ENCODE results near the gene ELL2.

Gene ELL2

GRCh38 chr5:95961617-95962474 lies at the start of gene ELL2:
TSS of gene ELL2 (minus strand) at chr5:95961851. CDS start at chr5:95961721, 130 bp downstream.
- peak; percentile 100 for DNase-seq (ENCODE audit: low spot score)

GRCh38 chr5:96008987-96009647 lies 47.5 kb upstream of the ELL2 start:
- DNase-seq (ENCODE audit: low spot score) = peak; percentile 28

- no peak for DNase-seq (ENCODE audit: low spot score)
Observed at GRCh38 chr5:96008487-96008886, 46.8 kb upstream of the ELL2 start.

- no peak for DNase-seq (ENCODE audit: low spot score)
Observed at GRCh38 chr5:96007051-96007450, 45.4 kb upstream of the ELL2 start.

- no peak for DNase-seq (ENCODE audit: low spot score)
Observed at GRCh38 chr5:96006291-96006690, 44.6 kb upstream of the ELL2 start.

- no peak for DNase-seq (ENCODE audit: low spot score)
Observed at GRCh38 chr5:96004754-96005153, 43.1 kb upstream of the ELL2 start.

- no peak for DNase-seq (ENCODE audit: low spot score)
Observed at GRCh38 chr5:96004087-96004486, 42.4 kb upstream of the ELL2 start.

GRCh38 chr5:96001262-96001661 lies 39.6 kb upstream of the ELL2 start:
- DNase-seq (ENCODE audit: low spot score) = no peak

GRCh38 chr5:96000308-96000707 lies 38.7 kb upstream of the ELL2 start:
- no peak for DNase-seq (ENCODE audit: low spot score)

GRCh38 chr5:95996904-95997723 lies 35.5 kb upstream of the ELL2 start:
- DNase-seq (ENCODE audit: low spot score) = no peak

- no peak for DNase-seq (ENCODE audit: low spot score)
Observed at GRCh38 chr5:95995962-95996489, 34.4 kb upstream of the ELL2 start.

GRCh38 chr5:95993776-95994175 lies 32.1 kb upstream of the ELL2 start:
- DNase-seq (ENCODE audit: low spot score) = no peak

- DNase-seq (ENCODE audit: low spot score) = no peak
Observed at GRCh38 chr5:95993266-95993665, 31.6 kb upstream of the ELL2 start.

GRCh38 chr5:95989283-95990048 lies 27.8 kb upstream of the ELL2 start:
- DNase-seq (ENCODE audit: low spot score) = no peak

GRCh38 chr5:95988877-95989276 lies 27.2 kb upstream of the ELL2 start:
- no peak for DNase-seq (ENCODE audit: low spot score)

GRCh38 chr5:95988094-95988493 lies 26.4 kb upstream of the ELL2 start:
- DNase-seq (ENCODE audit: low spot score) = no peak

GRCh38 chr5:95986937-95987520 lies 25.4 kb upstream of the ELL2 start:
- DNase-seq (ENCODE audit: low spot score) = no peak

GRCh38 chr5:95986001-95986400 lies 24.4 kb upstream of the ELL2 start:
- no peak for DNase-seq (ENCODE audit: low spot score)

- DNase-seq (ENCODE audit: low spot score) = no peak
Observed at GRCh38 chr5:95985249-95985648, 23.6 kb upstream of the ELL2 start.

- DNase-seq (ENCODE audit: low spot score) = peak; percentile 76
Observed at GRCh38 chr5:95984287-95984938, 22.8 kb upstream of the ELL2 start.

- DNase-seq (ENCODE audit: low spot score) = no peak
Observed at GRCh38 chr5:95983509-95983908, 21.9 kb upstream of the ELL2 start.
